EH (cell line): ENCODE data around the gene ARHGAP23.

Experiments
- DNase-seq: peaks from one replicate; pipeline ENCODE4 v3.0.0-alpha.2; 2015; ENCODE audit warnings: low read depth

Gene ARHGAP23, protein sequence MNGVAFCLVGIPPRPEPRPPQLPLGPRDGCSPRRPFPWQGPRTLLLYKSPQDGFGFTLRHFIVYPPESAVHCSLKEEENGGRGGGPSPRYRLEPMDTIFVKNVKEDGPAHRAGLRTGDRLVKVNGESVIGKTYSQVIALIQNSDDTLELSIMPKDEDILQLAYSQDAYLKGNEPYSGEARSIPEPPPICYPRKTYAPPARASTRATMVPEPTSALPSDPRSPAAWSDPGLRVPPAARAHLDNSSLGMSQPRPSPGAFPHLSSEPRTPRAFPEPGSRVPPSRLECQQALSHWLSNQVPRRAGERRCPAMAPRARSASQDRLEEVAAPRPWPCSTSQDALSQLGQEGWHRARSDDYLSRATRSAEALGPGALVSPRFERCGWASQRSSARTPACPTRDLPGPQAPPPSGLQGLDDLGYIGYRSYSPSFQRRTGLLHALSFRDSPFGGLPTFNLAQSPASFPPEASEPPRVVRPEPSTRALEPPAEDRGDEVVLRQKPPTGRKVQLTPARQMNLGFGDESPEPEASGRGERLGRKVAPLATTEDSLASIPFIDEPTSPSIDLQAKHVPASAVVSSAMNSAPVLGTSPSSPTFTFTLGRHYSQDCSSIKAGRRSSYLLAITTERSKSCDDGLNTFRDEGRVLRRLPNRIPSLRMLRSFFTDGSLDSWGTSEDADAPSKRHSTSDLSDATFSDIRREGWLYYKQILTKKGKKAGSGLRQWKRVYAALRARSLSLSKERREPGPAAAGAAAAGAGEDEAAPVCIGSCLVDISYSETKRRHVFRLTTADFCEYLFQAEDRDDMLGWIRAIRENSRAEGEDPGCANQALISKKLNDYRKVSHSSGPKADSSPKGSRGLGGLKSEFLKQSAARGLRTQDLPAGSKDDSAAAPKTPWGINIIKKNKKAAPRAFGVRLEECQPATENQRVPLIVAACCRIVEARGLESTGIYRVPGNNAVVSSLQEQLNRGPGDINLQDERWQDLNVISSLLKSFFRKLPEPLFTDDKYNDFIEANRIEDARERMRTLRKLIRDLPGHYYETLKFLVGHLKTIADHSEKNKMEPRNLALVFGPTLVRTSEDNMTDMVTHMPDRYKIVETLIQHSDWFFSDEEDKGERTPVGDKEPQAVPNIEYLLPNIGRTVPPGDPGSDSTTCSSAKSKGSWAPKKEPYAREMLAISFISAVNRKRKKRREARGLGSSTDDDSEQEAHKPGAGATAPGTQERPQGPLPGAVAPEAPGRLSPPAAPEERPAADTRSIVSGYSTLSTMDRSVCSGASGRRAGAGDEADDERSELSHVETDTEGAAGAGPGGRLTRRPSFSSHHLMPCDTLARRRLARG (N-terminal part only)

DNA sequence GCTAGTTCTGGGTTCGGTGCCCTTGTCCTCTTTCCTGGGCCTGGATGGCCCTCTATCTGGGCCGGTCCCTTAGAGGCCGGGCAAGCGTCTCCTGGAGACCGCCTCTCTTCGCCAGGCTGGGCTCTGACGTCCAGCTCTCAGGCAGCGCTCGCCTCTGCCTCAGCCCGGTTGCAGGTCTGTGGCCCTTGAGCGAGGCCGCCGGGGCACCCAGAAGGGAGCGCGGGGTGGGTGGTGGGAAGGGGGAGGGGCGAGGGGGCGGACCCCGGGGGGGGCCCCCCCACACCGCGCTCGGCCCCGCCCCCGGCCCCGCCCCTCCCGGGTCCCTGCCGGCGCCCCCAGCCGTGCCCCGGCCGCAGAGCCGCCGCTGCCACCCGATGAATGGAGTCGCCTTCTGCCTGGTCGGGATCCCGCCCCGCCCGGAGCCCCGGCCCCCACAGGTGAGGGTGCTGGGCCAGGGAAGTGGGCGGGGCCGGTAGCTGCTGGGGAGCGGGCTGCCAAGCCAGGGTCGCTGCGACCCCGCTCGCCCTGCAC is at the start of gene ARHGAP23:
ARHGAP23 (plus strand) TSS at position 353 of the 531 bp plus-strand sequence; CDS start at position 375, 22 bp downstream.
- DNase-seq = peak; percentile 87

DNA sequence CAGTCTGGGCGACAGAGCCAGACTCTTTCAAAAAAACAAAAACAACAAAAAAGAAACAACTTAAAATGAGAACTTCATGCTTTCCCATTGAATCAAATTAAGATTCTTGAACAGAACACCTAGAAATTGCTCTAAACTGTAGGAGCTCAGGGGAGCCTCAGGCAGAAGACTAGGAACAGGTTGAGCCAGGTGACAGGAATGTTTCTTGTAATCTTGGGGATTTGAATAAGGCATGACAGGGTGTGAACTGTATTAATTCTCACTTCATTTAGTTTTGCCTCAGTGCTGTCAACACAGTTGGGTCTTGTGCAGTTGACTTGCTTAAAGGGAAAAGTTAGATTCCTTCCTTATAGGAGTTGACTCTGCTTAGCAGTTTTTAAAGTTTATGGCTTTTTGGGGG is 48.8 kb upstream of the ARHGAP23 start:
- no peak for DNase-seq

DNA sequence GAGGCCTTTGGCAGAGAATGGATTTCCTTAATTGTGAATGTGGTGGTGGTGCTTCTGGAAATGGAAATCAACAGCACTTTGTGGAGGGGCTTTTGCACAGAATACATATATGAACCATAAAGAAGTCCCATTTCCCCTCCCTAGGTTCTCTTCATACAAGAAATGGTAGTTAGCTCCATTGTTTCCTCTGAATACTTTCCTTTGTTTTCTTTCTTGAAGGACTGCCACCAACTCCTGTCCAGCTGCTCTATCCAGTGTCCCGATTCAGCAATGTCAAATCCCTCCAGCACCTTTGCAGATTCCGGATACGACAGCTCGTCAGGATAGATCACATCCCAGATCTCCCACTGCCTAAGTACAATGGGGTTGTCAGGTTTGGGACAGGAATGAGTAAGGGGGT is 33.2 kb upstream of the ARHGAP23 start:
- DNase-seq = no peak

DNA sequence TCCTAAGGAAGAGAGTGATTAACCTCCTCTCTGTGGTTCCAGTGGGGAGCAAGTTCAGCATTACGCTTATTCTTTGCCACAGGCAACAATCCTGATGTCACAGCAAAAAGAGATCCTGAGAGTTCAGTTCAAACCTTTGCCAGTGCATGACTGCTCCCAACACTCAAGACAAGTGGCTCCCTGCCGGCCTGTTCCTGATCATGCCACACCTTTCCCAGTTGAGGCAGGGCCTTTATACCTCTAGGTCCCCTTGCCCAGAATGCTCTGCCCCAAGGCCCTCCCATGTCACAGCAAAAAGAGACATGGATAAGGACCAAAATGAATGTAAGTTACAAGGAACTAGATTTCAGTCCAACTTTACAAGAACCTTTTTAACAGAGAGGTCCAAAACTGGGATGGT is 31.0 kb upstream of the ARHGAP23 start:
- DNase-seq = no peak

DNA sequence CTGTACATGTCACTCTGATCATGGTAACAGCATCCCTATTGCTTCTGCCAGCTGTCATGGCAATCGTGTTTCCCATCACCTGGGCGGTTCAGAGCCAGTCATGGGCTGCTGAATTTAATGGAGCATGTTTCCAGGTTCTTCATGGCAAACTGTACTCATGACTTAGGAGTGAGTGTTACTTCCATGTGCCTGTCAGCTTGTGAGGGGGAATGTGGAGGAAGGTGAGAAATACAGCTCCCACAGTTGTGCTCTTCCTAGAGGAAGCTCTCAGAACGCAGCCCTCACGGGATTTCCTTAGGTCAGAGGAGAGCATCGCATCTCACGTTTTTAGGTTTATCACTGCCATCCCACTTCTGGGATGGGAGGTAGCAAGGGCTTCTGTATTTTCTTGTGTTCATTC is 28.0 kb upstream of the ARHGAP23 start:
- no peak for DNase-seq

DNA sequence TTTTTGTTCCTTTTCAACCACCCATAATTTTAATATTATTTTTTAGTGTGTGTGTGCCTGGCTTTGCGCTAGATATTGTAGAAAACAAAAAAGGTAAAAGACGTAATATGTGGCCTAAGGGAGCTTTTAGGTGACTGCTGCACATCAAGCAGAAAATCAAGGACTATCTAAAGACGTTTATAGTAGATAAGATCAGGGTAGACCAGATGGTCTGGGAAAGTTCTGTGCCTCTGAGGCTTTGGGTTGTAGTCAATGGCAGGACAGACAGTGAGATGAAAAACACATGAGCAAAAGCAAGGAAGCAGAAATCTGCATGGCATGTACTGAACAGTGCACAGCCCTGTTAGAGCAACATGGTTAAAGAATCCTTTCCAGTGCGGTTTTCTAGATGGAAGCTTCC is 26.8 kb upstream of the ARHGAP23 start:
- no peak for DNase-seq

DNA sequence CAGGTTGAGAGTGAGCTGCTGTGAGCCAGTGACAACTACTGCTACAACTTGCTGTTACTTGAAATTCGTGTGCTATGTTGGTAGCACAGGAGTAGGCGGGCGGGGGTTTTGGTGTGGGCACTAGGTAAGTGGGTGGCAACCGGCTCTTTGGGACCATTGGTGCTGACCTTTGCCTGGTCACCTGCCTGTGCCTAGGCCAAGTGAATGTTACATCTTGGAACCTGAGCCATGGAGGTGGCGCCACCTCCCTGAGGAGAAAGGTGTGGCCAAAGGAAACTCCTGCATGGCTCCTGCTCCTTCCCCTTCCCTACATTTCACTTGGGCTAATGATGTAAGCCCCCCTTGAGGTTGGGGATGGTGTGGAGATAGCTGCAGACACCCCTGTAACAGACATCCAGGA is 25.4 kb upstream of the ARHGAP23 start:
- DNase-seq = no peak

DNA sequence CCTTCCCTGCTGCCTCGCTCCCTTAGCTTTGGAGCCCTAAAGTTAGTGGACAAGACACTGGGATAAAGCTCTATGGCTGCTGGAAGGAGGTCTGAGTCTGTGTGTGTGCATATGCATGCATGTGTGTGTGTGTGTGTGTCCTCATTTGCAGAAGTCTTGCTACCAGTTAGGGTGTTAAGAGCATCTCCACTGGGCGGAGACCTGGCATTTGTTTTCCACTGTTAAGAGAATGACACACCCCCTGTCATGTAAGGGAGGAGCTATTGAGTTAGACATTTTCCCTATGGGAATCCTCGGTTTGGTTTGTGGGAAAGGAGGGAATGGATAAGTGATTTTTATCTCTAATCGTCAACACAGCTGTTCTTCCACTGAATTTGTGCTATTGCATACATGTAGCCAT is 24.8 kb upstream of the ARHGAP23 start:
- peak; percentile 41 for DNase-seq

DNA sequence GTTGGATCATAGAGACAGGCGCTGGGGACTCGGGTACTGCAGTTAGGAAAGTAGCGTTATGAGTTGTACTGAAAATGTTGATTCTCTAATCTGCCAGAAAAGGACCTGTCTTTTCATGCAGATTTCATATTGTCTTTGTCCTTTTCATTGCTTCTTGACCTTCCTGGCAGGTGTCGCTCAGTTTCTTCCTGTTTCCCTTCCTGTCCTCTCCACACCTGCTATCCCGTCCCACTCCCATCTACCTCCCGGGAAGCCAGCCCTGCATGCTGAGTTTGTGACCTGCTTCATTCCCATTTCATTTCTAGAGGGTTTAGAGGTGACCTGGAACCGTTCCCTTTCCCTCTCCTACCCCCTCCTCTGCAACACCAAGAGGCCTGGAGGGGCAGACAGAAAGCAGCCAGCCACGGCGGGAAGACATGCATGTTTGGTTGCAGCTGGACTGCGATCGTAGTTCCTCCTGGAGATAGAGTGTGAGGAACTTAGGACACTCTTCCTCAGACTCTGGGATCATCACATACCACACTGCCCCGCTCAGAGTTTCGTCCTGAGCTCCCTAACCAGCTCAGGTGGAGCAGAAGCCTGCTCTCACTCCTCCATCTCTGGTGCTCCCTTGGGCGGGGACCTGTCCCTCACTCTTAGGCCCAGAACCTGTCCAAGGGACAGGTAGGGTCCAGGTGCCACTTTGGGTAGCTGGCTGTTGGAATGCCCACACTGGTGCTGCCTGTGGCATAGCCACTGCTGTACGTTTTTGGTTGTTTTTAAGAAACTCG is 23.9 kb upstream of the ARHGAP23 start:
- no peak for DNase-seq

DNA sequence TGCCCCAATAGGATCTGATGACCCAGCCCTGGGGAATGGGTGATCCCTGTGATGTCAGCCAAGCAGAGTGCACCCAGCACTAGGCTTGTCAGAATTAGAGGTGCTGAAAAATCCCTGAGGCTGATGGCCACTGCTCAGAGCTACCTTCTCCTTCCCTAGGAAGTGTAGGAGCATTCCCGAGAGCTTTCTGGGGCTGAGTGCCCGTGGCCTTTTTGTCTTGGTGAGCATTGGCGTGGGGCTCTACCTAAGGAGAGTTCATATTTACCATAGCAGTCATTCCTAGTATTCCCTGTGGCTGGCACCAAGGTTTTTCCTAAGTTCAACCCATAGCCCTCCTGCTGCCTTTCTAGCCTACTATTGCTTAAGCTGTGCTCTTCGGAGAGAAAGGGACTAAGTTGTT is 22.6 kb upstream of the ARHGAP23 start:
- no peak for DNase-seq

DNA sequence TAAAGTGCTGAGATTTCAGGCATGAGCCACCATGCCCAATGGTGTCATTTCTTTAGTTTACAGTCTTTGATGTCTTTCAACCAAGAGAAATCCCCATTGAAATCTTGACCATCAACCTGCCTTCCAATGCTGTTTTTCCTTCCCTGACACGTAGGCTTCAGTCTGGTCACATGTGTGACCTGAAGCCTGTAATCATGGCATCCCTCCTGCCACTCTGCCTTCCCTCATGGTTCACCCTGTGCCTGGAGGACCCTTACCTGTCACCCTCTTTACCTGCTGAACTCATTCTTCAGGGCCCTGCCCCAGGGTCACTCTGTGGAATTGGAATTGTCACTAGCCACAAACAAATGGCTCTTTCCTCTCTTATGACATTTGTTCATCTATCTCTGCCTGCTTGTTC is 18.1 kb upstream of the ARHGAP23 start:
- no peak for DNase-seq

DNA sequence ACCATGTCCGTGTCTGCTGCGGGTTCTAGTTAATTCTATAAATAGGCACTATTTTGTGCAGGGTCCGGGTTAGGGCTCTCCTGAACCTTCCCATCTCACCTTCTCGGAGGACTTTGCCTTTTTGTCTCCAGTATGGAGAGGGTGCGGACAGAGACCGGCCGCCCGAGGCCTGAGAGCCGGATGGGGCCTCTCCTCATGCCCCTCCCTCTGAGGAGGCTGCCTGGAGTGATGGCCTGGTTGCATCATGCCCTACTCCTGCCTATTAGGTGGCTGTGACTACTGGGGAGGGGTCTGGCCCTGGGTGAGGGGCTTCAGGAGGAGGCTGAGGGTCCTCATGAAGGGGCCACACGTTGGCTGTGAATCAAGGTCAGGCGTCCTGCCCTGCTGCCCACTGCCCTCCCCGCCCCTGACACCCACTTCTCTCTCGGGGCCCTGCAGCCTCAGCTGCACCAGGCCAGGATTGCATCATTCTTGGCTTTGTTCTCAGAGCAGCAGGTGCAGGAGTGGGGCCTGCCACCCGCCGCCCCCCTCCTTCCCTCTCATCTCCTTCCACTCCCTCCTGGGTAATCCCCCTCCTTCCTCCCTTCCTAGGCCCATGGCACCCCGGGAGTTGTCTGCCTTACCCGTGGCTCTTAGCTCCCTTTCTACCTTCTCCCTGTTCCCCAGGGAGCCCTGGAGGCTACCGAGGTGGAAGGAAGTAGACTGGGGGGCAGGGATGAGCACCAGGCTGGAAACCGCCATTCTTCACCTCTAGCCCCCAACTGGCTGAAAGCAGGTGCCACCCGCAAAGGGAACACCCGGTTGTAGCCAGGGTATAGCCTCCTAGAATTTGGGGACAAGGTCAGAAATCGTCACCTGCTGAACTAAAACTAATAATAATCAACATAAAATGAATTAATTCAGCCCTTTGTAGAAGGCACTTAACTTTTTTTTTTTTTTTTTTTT is 12.7 kb upstream of the ARHGAP23 start:
- peak; percentile 78 for DNase-seq

DNA sequence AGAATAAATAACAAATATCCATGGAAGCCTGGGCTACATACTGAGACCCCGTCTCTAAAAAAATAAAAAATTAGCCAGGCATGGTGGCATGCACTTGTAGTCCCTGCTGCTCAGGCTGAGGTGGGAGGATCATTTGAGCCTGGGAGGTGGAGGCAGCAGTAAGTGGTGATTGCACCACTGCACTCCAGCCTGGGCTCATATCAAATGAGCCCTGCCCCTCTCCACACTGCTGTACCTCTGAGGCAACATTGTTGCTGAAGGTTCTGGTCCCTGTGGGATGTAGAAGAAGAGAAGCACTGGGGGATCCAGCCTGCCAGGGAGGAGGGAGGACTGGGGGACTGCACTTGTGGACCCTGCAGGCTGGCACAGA is 11.4 kb upstream of the ARHGAP23 start:
- no peak for DNase-seq

DNA sequence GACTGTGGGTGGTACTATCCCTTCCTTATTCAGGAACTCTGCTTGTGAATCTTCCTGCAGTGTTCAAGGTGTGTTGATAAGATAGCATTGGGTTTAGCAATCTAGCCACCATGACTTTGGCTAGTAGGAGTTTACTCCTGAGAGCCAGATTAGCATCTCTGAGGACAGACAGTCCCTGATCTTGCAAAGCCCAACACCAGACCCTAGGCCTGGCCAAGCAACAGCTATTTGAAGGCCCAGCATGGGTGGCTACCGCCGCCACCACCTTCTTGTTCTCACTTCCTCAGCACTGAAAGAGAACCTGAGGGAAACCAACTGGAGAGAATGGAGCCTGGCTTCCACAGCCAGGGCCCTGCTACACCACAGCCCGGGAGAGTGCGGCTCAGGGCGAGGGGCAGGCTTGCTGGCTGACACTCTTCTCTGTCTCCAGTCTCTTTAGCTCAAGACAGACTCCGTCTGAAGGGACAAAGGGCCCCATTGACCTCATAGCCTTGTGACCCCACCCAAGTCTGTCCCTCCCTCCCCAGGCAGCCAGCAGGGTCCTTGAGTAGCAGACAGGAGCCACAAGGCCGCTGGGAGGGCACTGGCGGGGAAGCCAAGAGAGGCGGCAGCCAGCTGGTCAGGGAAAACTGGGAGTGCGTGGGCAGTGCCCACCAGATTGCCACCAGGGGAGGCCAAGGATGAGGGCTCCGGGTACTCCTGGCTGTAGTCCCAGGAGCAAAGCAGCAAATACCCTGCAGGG is 10.9 kb upstream of the ARHGAP23 start:
- no peak for DNase-seq

DNA sequence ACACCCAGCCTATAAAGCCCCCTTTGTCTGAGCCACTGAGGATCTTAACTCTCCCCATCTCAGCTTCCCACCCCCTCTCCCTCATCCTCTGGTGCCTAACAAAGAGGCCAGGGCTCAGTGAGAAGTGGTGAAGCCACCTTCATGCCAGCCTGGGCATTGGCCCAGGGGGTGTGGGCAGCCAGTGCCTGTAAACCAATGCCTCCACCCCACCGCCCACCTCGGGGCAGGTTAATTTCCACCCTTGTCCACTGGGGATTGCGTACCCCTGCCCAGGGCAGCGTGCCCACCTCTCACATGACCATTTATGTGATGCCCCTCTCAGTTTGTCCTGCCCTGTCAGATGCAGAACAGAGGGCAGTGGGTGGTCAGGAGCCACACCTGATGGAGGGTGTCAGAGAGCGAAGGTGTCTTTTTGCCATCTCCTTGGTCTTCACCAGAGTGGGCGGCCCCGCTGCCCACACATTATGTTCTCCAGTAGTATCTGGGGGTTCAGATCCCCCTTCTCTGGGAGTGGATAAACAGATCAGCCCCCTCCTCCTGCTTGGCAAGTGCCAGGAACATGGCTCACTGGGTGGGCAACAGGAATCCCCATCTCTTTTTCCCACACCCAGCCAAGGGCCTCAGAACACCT is 10.1 kb upstream of the ARHGAP23 start:
- DNase-seq = no peak

DNA sequence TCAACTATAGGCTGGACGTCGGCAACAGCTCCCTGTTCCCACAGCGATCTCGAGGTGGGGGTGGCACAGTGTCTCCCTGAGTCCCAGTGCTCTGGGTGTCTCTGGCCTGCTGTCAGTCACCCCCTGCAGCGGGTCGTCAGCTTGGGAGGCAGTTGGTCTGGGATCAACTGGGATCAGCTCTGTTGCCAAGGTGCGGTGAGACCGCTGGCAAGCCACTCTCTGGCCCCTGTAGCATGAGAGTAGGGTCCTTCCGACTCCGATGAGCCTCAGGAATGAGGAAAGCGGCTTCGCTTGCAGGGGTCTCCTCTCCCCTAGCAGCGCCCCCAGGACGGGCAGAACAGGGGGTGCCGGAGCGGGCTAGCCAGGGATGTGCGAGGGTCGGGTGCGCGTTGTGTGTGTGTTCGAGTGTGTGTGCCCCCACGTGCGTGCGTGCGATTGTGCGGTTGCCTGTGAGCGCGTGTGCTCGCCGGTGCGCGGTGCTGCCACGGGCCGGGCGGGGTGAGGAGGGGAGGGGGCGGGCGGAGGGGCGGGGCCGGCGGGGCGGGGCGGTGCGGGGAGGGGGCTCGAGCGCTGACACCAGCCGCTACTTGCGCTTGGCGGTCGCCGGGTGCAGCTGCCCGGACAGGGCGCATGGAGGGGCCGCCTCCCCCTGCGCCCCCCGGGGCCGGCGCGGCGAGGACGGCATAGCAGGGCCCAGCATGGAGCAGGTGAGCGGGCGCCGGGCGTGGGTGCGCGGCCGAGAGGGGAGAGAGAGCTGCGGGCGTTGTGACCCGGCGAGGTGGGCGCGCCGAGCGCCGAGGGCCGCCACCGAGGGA is 9.4 kb upstream of the ARHGAP23 start:
- no peak for DNase-seq

DNA sequence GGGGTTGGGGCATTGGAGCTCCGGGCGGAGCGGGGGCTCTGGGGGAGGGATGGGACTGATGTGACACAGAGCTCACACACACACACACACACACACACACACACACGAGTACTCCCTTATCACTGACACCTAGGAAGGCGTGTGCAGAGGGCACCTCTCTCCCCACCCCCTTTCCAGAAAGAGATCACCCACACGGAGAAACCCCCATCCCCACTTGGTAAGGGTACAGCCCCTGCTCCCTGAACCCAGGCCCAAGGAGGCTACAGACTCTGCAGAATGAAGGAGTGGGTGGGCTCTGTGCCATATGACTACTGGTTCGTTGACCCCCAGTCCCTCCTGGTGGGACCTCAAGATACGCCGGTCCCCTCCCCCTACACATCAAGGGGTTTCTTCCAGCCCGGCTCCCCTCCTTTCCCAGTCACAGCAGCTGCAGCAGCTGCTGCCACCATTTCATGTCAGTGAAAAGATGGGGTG is 8.7 kb upstream of the ARHGAP23 start:
- no peak for DNase-seq

DNA sequence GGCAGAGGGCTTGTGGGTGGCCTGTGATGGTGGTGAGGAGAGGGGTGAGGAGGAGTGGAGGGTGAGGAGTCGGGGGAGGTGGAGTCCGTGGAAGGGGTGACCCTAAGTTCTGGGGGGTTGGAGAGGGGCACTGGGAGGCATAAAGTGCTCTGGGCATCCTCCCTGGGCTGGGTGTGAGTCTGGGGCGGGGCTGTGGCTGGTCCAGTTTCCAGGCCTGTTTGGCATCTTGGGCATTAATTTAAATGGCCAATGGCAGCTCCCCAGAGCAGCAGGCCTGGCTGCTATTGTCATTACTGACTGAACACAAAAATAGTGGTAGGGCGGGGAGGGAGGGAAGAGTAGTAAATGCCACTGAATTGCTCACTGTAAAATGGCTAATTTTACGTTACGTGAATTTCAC is 7.7 kb upstream of the ARHGAP23 start:
- DNase-seq = no peak
